Measurements from ENCODE around the gene ABCC1. TPM values are rescaled to one million over a fixed set of nuclear protein-coding genes. Genes with fewer than 3 reads are reported as not detected.

Gene ABCC1
- total and polyA plus RNA-seq, 2 of the 8 experiments (the other 6 are each of a cell fraction or from before 2014, with no cell fraction given) = 42.6 to 66.8 TPM

DNA sequence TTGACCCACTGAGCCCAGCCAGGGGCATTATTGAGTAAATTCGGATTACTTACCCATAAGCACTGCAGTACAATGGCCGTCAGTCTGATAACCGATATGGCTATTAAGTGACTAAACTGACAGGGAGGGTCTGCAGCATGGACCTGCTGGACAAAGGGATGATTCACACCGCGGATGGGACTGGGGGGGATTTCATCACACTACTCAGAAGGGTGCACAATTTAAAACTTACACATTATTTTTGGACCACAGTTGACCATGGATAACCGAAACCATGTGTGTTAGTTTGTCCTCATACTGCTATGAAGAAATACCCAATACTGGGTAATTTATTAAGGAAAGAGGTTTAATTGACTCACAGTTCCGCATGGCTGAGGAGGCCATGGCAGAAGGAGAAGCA is 167.4 kb downstream of the ABCC1 start:
- Histone ChIP-seq H4K8ac (ENCODE audit: extremely low read depth, insufficient read depth, low read length) (no peak overlapping the region), H3K4me2 (ENCODE audit: insufficient read depth in 1 of 2, low read depth in 2 of 2, low read length in 2 of 2) (no peak overlapping the region), H3K4me3 (ENCODE audit: extremely low read depth in 1 of 4, insufficient read depth in 2 of 4, low read depth in 3 of 4, low read length in 4 of 4) (no peak overlapping the region), H3K27me3 (replicated peaks in 1 of 4; ENCODE audit: control insufficient read depth in 3 of 4, extremely low read depth in 1 of 4, insufficient read depth in 3 of 4, low read length in 3 of 4) (no peaks in the 10 kb centered on the region), H2BK15ac (ENCODE audit: low read length) (no peak overlapping the region), H3K4ac (replicated peaks; ENCODE audit: insufficient read length, low read depth, low read length) (no peak overlapping the region), H3K36me3 (ENCODE audit: control insufficient read depth in 2 of 4, insufficient read depth in 4 of 4, low read length in 3 of 4) (peaks cover 9 to 60% (median 36%) of the 10 kb centered on the region in 4 experiments), H4K91ac (replicated peaks; ENCODE audit: insufficient read length, low read length) (no peak overlapping the region), H3K27ac (ENCODE audit: low read depth, low read length) (no peak overlapping the region), H2BK120ac (replicated peaks; ENCODE audit: low read depth, low read length) (no peak overlapping the region), H2BK5ac (ENCODE audit: low read depth, low read length) (no peak overlapping the region), H3K14ac (ENCODE audit: insufficient read length) (no peak overlapping the region), H3K9ac (replicated peaks in 1 of 4; ENCODE audit: extremely low read depth in 1 of 4, low read depth in 3 of 4, low read length in 3 of 4) (no peak overlapping the region), H4K20me1 (replicated peaks in 1 of 2; ENCODE audit: control insufficient read depth in 1 of 2, insufficient read depth in 2 of 2, low read length in 2 of 2) (peaks cover 4 to 10% of the 10 kb centered on the region in 2 experiments), H4K5ac (ENCODE audit: insufficient read length, low read depth, low read length) (no peak overlapping the region), H3K23me2 (ENCODE audit: low read depth, low read length) (no peaks in the 10 kb centered on the region), H3K9me3 (ENCODE audit: insufficient read depth in 2 of 2, low read depth in 1 of 2, low read length in 1 of 2) (no peaks in the 10 kb centered on the region), H3K23ac (ENCODE audit: insufficient read length) (no peak overlapping the region), H3K56ac (replicated peaks; ENCODE audit: insufficient read length, low read depth, low read length) (no peak overlapping the region), H3K18ac (ENCODE audit: extremely low read depth, low read length) (no peak overlapping the region), H2AK5ac (ENCODE audit: low read depth, low read length) (no peak overlapping the region), H3K79me2 (ENCODE audit: control insufficient read depth in 1 of 2, insufficient read depth in 2 of 2, low read length in 2 of 2) (no peaks in the 10 kb centered on the region), H2BK12ac (ENCODE audit: low read depth, low read length) (no peak overlapping the region), H3K79me1 (ENCODE audit: low read depth, low read length) (no peaks in the 10 kb centered on the region), H3K4me1 (replicated peaks in 1 of 4; ENCODE audit: control insufficient read depth in 3 of 4, insufficient read depth in 4 of 4, low read length in 3 of 4) (no peaks in the 10 kb centered on the region), H2AFZ (ENCODE audit: low read length) (no peak overlapping the region), H2BK20ac (ENCODE audit: low read length) (no peak overlapping the region)
- CTCF ChIA-PET (ENCODE audit: partially characterized antibody) = no interaction called here
- FAIRE-seq (no peak), DNase-seq (ENCODE audit: low read depth in 1 of 2, low spot score in 2 of 2) (no peak)
- 97% methylated on average over 7 of the region's 7 CpGs; no CpG with 5 or more reads in 1 of the 2 experiments for WGBS, 2 experiments (ENCODE audit: extremely low coverage in 1 of 2, insufficient coverage in 1 of 2, insufficient read length in 1 of 2, insufficient replicate concordance in 2 of 2, low coverage in 1 of 2, low lambda C conversion rate in 2 of 2, missing lambda C conversion rate in 1 of 2)
- POLR2A ChIA-PET (ENCODE audit: partially characterized antibody) = no interaction called here
- TF ChIP-seq CBX8 (IDR thresholded peaks at IDR 0.05; ENCODE audit: borderline replicate concordance, low read depth, low read length) (no peak), SUZ12 (IDR thresholded peaks at IDR 0.05; ENCODE audit: low read length) (no peak), USF2 (IDR thresholded peaks at IDR 0.05; ENCODE audit: low read length) (no peak), SP4 (IDR thresholded peaks at IDR 0.05; ENCODE audit: low read length) (no peak)
